Brain pericyte (primary cell): ENCODE measurements around the gene CDK12.
"Not testable (repeated sequence)": the region's sequence is repeated elsewhere in the genome, so short reads cannot be mapped to it uniquely, and the experiment has no call there.

Source experiments
- DNase-seq: peaks from one replicate; pipeline ENCODE4 v3.0.0-alpha.2; 2012; ENCODE audit warnings: low read depth, low spot score

CDK12 gene

DNA sequence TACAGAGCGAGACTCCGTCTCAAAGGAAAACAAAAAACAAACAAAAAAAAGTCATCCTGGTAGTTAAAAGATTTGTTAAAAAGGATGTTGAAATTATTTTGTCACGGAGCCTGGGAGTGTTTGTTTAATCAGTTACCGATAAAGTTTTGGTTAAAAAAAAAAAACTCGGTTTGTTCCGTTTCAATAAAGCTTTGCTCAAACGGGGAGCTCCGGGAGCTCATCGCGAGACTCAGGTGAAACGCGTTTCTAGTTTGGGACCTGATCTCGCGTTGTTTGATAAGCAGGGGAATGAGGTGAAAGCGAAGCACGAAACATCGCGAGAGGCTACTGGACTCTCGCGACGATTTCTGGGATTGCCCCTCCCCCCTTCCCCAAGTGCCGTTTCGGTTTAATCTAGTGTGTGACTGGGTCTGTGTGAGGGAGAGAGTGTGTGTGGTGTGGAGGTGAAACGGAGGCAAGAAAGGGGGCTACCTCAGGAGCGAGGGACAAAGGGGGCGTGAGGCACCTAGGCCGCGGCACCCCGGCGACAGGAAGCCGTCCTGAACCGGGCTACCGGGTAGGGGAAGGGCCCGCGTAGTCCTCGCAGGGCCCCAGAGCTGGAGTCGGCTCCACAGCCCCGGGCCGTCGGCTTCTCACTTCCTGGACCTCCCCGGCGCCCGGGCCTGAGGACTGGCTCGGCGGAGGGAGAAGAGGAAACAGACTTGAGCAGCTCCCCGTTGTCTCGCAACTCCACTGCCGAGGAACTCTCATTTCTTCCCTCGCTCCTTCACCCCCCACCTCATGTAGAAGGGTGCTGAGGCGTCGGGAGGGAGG is at the start of gene CDK12:
TSS of gene CDK12 (plus strand) at position 374 of the 813 bp plus-strand sequence. CDS start 586 bp downstream, outside the sequence.
- DNase-seq, result peak; percentile 96

DNA sequence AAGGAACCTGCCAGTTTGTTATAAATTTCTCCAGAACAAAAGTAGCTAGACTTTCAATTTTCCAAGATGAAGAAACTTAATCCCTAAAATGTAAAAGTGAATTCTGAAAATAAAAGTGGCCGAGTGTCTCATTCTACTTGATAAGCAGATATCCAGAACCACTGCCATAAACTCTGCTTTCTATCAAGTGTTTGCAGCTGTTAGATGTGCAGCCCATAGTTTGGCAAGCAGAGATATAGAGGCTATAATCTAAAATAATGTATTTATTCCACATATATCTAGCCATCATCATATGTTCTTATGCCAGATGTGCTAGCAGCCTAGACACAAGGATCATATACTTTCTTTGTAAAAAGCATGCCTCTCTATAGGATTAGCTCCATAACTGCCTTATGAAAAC is 45.1 kb upstream of the CDK12 start:
- DNase-seq, result no peak

DNA sequence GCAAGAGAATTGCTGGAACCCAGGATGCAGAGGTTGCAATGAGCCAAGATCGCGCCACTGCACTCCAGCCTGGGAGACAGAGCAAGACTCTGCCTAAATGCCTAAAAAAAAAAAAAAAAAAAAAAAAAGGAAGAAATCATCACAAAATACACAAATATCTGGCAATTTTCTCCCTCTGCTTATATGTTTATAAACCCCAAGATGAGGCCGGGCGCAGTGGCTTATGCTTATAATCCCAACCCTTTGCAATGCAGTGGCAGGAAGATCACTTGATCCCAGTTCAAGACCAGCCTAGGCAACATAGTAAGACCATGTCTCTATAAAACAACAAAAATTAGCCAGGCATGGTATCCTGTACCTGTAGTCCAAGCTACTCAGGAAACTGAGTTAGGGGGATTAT is 31.7 kb upstream of the CDK12 start:
- DNase-seq, result no peak

DNA sequence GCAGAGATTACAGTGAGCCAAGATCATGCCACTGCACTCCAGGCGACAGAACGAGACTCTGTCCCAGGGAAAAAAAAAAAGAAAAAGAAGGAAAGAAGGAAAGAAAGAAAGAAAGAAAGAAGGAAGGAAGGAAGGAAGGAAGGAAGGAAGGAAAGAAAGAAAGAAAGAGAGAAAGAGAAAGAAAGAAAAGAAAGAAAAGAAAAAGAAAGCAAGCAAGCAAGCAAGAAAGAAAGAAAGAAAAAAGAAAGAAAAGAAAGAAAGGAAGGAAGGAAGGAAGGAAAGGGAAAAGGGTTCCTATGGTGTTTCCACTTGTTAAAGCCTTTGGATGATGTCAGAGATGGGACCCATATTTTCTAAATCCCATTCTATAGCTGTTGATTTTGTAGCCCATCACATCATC is 21.4 kb upstream of the CDK12 start:
- DNase-seq, result not testable (repeated sequence)

DNA sequence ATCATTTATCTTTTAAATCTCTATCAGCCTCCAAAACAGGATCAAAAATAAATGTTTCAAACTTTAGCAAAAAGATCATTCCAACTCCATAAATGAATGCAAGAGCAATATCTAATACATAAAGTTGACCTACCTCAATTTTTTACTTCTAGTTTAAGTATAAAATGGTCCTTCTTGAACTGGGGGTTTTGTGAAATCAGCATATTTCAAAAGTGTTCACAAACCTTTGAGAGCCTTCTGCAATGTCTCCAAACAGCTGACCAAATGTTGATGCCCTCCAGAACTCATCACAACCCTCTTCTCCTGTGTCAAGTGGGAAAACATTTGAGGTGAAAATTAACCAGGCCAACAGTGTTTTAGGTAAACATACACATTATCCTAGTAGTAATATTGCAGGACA is 18.0 kb upstream of the CDK12 start:
- DNase-seq, result no peak

DNA sequence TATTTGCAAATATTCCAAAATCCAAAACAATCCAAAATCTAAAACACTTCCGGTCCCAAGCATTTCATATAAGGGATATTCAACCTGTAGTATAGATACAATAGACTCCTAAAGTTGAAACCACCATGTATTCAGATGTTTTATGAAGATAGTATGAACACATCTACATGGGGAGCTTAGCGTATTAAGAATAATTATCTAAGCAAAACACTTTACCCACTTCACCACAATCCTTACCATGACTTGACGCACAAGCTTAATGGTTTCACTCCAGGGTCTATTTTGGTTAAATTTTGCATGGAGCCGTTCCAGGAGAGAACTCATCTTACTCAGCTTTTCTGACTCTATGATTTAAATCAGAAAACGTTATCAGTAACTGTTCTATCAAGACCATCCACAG is 13.7 kb upstream of the CDK12 start:
- DNase-seq, result no peak

DNA sequence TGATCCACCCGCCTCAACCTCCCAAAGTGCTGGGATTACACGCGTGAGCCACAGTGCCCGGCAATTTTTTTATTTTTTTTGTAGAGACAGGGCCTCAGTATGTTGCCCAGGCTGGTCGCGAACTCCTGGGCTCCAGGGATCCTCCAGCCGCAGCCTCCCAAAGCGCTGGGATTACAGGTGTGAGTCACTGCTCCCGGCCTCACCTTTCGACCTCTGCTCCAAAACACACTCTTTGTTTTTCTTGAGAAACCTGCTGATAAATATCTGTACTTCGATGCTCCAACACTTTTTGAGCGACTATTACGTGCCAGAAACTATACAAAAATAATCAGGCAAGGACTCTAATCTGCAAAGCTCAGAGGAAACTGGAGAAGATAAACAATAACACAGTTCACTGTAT is 11.2 kb upstream of the CDK12 start:
- no peak for DNase-seq

DNA sequence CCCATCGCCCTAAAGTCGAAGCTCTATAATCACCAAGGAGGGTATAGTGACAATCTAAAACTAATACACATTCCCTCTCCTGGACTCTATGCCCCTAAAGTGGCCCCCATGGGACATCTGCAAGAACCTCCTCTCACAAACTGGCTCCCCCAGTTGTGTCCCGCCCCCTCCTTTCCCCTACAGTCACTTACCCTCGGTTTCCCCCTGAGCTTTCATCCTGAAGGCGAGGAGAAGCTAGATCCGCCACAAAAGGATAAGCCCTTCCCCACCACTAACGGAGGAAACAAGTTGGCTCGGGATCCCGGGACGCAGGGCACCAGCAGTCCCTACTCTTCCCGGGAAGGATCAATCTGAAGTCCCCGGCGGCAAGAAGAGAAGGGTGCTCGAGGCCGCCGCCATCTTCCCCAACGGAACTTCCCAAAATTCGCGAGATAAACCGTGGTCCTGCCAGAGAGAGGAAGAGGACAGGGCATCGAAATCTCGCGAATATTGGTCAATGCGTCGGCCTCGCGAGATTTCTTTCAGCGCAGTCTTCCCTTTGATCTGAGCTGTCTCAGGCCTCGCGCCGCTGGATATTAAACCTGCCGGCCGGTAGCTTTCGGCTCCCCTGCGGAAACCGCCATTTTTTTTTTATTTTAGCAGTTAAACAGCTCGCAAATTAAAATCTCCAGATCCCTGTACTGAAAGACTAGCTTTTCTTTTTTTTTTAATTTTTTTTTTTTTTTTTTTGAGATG is 10.3 kb upstream of the CDK12 start, which contains the start of gene MED1:
TSS of gene MED1 (minus strand) at position 417 of the 735 bp plus-strand sequence. CDS start at position 216, 201 bp downstream.
- DNase-seq, result peak; percentile 91

DNA sequence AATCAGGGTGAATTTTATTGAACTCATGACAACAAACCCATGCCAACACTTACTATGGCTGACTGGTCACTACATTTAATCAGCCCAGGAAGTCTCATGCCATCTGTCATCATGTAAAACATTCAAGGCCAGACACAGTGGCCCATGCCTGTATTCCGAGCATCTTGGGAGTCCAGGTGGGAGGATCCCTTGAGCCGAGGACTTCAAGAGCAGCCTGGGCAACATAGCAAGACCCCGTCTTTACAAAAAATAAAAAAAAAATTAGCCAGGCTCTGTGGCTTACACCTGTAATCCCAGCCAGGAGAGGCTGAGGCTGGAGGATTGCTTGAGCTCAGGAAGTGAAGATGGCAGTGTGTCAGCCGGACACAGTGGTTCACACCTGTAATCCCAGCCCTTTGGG is 5.4 kb upstream of the CDK12 start:
- DNase-seq, result no peak

DNA sequence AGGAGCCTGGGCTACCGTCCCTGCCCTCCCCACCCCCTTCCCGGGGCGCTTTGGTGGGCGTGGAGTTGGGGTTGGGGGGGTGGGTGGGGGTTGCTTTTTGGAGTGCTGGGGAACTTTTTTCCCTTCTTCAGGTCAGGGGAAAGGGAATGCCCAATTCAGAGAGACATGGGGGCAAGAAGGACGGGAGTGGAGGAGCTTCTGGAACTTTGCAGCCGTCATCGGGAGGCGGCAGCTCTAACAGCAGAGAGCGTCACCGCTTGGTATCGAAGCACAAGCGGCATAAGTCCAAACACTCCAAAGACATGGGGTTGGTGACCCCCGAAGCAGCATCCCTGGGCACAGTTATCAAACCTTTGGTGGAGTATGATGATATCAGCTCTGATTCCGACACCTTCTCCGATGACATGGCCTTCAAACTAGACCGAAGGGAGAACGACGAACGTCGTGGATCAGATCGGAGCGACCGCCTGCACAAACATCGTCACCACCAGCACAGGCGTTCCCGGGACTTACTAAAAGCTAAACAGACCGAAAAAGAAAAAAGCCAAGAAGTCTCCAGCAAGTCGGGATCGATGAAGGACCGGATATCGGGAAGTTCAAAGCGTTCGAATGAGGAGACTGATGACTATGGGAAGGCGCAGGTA is 762 bp downstream of the CDK12 start:
- no peak for DNase-seq

DNA sequence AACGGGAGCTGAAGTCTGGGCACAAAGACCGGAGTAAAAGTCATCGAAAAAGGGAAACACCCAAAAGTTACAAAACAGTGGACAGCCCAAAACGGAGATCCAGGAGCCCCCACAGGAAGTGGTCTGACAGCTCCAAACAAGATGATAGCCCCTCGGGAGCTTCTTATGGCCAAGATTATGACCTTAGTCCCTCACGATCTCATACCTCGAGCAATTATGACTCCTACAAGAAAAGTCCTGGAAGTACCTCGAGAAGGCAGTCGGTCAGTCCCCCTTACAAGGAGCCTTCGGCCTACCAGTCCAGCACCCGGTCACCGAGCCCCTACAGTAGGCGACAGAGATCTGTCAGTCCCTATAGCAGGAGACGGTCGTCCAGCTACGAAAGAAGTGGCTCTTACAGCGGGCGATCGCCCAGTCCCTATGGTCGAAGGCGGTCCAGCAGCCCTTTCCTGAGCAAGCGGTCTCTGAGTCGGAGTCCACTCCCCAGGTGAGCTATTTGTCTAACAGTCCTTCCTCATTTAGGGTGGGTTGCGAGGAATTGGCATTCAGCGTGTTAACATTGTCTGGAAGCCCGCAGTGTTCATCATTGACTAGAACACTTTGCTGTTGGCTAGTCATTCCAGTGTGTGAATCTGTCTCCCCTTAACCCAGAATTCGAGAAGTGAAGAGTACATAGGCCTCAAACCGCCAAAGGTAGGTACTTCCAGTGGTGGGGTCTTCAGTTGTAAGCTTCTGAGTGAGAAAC is 1.5 kb downstream of the CDK12 start:
- no peak for DNase-seq

DNA sequence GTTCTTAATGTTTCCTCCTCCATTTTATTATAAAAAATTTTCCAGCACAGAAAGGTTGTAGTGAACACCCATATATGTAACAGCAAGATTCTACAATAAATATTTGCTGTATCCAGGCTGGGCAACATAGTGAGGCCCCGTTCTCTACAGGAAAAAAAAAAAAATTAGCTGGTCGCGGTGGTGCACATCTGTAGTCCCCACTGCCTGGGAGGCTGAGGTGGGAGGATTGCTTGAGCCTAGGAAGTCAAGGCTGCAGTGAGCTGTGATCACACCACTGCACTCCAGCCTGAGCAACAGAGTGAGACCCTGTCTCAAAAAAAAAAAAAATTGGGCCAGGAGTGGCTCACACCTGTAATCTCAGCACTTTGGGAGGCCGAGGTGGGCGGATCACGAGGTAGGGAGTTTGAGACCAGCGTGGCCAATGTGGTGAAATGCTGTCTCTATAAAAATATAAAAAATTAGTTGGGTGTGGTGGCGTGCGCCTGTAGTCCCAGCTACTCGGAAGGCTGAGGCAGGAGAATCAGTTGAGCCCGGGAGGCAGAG is 3.4 kb downstream of the CDK12 start:
- DNase-seq, result not testable (repeated sequence)

DNA sequence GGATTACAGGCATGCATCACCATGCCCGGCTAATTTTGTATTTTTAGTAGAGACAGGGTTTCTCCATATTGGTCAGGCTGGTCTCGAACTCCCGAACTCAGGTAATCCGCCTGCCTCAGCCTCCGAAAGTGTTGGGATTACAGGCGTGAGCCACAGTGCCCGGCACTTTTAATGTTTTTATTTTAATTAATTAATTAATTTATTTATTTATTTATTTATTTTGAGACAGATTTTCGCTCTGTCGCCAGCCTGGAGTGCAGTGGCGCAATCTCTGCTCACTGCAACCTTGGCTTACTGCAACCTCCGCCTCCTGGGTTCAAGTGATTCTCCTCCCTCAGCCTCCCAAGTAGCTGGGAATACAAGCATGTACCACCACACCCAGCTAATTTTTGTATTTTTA is 7.3 kb downstream of the CDK12 start:
- not testable (repeated sequence) for DNase-seq

DNA sequence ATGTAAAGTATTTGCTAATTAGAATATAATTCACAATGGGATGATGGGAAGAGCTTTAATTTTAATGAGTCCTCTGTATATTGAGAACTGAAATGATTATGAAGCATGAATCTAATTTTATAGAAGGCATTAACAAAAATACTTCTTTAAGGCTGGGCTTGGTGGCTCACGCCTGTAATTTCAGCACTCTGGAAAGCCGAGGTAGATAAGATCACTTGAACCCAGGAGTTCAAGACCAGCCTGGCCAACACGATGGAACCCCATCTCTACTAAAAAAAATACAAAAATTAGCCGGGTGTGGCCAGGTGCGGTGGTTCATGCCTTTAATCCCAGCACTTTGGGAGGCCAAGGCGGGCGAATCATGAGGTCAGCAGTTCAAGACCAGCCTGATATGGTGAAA is 12.0 kb downstream of the CDK12 start:
- no peak for DNase-seq

DNA sequence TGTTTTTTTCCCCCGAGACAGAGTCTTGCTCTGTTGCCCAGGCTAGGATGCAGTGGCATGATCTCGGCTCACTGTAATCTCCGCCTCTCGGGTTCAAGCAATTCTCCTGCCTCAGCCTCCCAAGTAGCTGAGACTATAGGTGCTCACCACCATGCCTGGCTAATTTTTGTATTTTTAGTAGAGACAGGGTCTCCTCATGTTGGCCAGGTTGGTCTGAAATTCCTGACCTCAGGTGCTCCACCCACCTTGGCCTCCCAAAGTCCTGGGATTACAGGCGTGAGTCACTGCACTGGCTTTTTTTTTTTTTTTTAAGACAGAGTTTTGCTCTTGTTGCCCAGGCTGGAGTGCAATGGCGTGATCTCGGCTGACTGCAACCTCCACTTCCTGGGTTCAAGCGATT is 18.3 kb downstream of the CDK12 start:
- not testable (repeated sequence) for DNase-seq

DNA sequence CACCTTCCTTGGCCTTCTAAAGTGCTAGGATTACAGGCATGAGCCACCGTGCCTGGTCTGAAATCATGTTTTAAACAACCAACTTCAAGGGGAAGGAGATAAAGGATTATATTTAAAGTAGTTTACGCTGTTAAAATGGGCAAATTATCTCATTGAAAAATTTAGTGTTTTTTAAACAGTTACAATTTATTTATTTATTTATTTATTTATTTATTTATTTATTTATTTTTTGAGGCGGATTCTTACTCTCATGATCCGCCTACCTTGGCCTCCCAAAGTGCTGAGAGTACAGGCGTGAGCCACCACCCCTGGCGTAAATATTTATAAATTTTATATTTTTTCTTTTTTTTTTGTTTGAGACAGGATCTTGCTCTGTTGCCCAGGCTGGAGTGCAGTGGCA is 22.2 kb downstream of the CDK12 start:
- no peak for DNase-seq

DNA sequence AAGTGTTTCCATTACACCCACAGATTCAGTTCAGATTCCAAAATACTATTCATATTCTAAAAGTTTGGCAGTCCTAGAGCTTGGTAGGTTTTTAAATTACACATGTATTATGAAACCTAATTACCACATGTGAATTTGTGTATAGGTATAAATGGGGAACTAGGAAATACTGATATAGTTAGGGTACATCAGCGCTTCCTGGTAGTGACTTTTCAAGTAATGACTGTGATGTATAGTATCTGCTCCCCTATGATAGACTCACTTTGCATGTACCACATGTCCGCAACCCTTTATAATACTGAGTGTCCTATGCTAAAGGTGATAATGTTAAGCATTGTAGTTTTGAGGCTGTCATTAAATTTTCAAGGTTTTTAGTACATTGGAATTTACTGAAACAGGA is 22.9 kb downstream of the CDK12 start:
- no peak for DNase-seq

DNA sequence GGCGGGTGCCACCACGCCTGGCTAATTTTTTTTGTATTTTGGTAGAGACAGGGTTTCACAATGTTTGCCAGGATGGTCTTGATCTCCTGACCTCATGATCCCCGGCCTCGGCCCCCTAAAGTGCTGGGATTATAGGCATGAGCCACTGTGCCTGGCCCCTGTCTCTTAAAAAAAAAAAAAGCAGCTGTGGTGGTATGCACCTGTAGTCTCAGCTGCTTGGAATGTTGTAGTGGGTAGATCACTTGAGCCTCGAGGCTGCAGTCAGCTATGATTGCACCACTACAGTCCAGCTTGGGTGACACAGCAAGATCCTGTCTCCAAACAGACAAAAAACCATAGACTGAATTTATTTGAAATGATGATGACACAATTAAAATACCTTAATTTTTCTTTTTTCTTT is 24.3 kb downstream of the CDK12 start:
- no peak for DNase-seq

DNA sequence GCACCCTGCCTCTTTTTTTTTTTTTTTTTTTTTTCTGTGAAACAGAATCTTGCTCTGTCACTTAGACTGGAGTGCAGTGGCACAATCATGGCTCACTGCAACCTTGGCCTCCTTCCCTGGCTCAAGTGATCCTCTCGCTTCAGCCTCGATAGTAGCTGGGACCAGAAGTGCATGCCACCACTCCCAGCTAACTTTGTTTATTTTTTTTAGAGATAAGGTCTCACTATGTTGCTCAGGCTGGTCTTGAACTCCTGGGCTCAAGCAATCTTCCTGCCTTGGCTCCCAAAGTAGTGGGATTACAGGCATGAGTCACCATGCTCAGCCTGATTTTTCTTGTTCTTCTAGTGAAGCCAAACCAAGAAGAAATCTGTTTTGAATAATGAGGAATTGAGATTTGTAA is 25.0 kb downstream of the CDK12 start:
- no peak for DNase-seq

DNA sequence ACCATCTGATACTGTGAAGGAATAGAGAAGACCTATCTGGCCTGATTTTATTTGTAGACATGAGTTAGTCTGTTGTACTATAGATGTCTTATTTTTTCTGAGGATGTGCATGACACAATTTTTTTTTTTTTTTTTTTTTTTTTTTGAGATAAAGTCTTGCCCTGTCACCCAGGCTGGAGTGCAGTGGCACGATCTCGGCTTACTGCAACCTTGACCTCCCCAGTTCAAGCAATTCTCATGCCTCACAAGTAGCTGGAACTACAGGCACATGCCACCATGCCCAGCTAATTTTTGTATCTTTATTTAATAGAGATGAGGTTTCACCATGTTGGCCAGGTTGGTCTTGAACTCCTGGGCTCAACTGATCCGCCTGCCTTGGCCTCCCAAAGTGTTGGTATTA is 26.2 kb downstream of the CDK12 start:
- not testable (repeated sequence) for DNase-seq

DNA sequence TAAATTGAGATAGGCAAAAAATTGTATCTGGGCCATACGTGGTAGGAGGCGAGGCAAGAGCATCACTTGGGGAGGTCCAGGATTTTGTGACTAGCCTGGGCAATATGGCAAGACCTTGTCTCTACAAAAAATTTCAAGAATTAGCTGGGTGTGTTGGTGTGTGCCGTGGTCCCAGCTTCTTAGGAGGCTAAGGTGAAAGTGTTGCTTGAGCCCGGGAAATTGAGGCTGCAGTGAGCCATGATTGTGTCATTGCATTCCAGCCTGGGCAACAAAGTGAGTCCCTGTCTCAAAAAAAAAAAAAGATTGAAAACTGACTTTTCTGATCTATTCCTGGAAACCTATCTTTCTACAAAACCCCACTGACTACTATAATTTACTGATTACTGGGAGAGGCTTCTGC is 26.7 kb downstream of the CDK12 start:
- no peak for DNase-seq
